ENCODE measurements around the gene PICALM.

- TF ChIP-seq CEBPB (IDR thresholded peaks at IDR 0.05; ENCODE audit: low read depth, low read length): no peak
- no peak for TF ChIP-seq USF2 (IDR thresholded peaks at IDR 0.05; ENCODE audit: low read depth, low read length)
- no peak for TF ChIP-seq CTCF (conservative IDR thresholded peaks at IDR 0.05; ENCODE audit: low read depth, low read length)
- no peak for TF ChIP-seq SMC3 (IDR thresholded peaks at IDR 0.05; ENCODE audit: low read depth, low read length)
- no peak for TF ChIP-seq BHLHE40 (IDR thresholded peaks at IDR 0.05; ENCODE audit: low read depth, low read length)
- no peak for TF ChIP-seq FOS (IDR thresholded peaks at IDR 0.05; ENCODE audit: low read depth, low read length)
- no peak for TF ChIP-seq POLR2A (IDR thresholded peaks at IDR 0.05; ENCODE audit: low read depth, low read length)
- TF ChIP-seq MAZ (IDR thresholded peaks at IDR 0.05; ENCODE audit: borderline replicate concordance, low read depth, low read length): no peak
- no peak for TF ChIP-seq RAD21 (IDR thresholded peaks at IDR 0.05; ENCODE audit: low read length)
- TF ChIP-seq ELK1 (IDR thresholded peaks at IDR 0.05; ENCODE audit: borderline replicate concordance, low read depth, low read length): no peak
These were observed 55.2 kb downstream of the PICALM start for GRCh38 chr11:86013713-86014112.

Data from IMR-90 (cell line).